Activated CD8-positive, alpha-beta T cell treated with anti-CD3 and anti-CD28 coated beads, Interleukin-2, amount 10 ng/mL, durations not matched to agents 7 days and 5 days (primary cell): ENCODE measurements around the gene MRPS31. TPM values are rescaled to one million over a fixed set of nuclear protein-coding genes. Genes with fewer than 3 reads are reported as not detected.
"Not testable (repeated sequence)": the region's sequence is repeated elsewhere in the genome, so short reads cannot be mapped to it uniquely, and the experiment has no call there.

ENCODE experiments used
- ATAC-seq: fragments of 150-1000 bp; cut with Tn5 transposase; one replicate; pipeline ENCODE4 v1.10.0; 2021; ENCODE audit warnings: moderate library complexity
- CTCF ChIA-PET: fragments of 350-600 bp; sonication (Branson Sonifier 250); formaldehyde crosslinking; loops from one replicate; lab custom pipeline; 2021; ENCODE audit warnings: antibody characterized with exemption; lab: Charles Lee
- POLR2A ChIA-PET: fragments of 350-600 bp; sonication (Branson Sonifier 250); formaldehyde crosslinking; loops from one replicate; lab custom pipeline; 2021; ENCODE audit warnings: antibody characterized with exemption; lab: Charles Lee
- DNase-seq: peaks from one replicate; pipeline ENCODE4 v3.0.0-alpha.2; 2020
- H3K27ac Mint-ChIP-seq: one replicate; pipeline ENCODE4 v1.8.0; 2021; ENCODE audit warnings: mild to moderate bottlenecking, mixed read lengths
- H3K27me3 Mint-ChIP-seq: one replicate; pipeline ENCODE4 v1.8.0; 2021; ENCODE audit warnings: low read depth, mixed read lengths
- H3K36me3 Mint-ChIP-seq: one replicate; pipeline ENCODE4 v1.8.0; 2021; ENCODE audit warnings: low read depth, mixed read lengths
- H3K4me1 Mint-ChIP-seq: one replicate; pipeline ENCODE4 v1.8.0; 2021; ENCODE audit warnings: low read depth, mixed read lengths
- H3K4me3 Mint-ChIP-seq: one replicate; pipeline ENCODE4 v1.8.0; 2021; ENCODE audit warnings: mild to moderate bottlenecking, mixed read lengths
- H3K9me3 Mint-ChIP-seq: one replicate; pipeline ENCODE4 v1.8.0; 2022; ENCODE audit warnings: mixed read lengths; ENCODE audit not compliant: insufficient read depth
- total RNA-seq, 2 experiments: library from RNA; stranded (reverse); gene quantifications; one replicate each; pipeline ENCODE4 v1.2.3, GENCODE V29; 2021

The MRPS31 gene
- total RNA-seq, 2 experiments from 2014 or later: 35.6 to 37.3 TPM

- Mint-ChIP-seq H3K27me3 (no peaks in the 10 kb centered on the region), H3K36me3 (peaks cover 40% of the 10 kb centered on the region), H3K4me1 (no peaks in the 10 kb centered on the region), H3K9me3 (no peaks in the 10 kb centered on the region), H3K4me3 (no peak overlapping the region), H3K27ac (no peak overlapping the region)
- ChIA-PET CTCF (no interaction called here), POLR2A (no interaction called here)
- DNase-seq (no peak), ATAC-seq (no peak)
These were observed 15.8 kb downstream of the MRPS31 start for GRCh38 chr13:40755082-40755700.

- POLR2A ChIA-PET: no interaction called here
- H3K27ac Mint-ChIP-seq: no peak overlapping the region
- no peaks in the 10 kb centered on the region for H3K9me3 Mint-ChIP-seq
- no peaks in the 10 kb centered on the region for H3K27me3 Mint-ChIP-seq
- no peak overlapping the region for H3K4me3 Mint-ChIP-seq
- DNase-seq (no peak), ATAC-seq (no peak)
- H3K4me1 Mint-ChIP-seq: no peaks in the 10 kb centered on the region
- peaks cover 27% of the 10 kb centered on the region for H3K36me3 Mint-ChIP-seq
- CTCF ChIA-PET: interaction anchor here (0.7 kb wide), 1 partner anchor 19 kb away, joined by 3 read pairs; no protein-coding TSS in a partner anchor
These were observed 21.7 kb downstream of the MRPS31 start for GRCh38 chr13:40749327-40749726.

GRCh38 chr13:40735232-40735548 lies 35.8 kb downstream of the MRPS31 start:
- H3K9me3 Mint-ChIP-seq, H3K4me3 Mint-ChIP-seq, ATAC-seq, CTCF ChIA-PET, H3K27me3 Mint-ChIP-seq, POLR2A ChIA-PET: not testable (repeated sequence)
- peak; percentile 35 for DNase-seq
- Mint-ChIP-seq H3K4me1 (peaks cover 12% of the 10 kb centered on the region), H3K27ac (peak overlapping the region; percentile 43), H3K36me3 (peaks cover 24% of the 10 kb centered on the region)

DNA sequence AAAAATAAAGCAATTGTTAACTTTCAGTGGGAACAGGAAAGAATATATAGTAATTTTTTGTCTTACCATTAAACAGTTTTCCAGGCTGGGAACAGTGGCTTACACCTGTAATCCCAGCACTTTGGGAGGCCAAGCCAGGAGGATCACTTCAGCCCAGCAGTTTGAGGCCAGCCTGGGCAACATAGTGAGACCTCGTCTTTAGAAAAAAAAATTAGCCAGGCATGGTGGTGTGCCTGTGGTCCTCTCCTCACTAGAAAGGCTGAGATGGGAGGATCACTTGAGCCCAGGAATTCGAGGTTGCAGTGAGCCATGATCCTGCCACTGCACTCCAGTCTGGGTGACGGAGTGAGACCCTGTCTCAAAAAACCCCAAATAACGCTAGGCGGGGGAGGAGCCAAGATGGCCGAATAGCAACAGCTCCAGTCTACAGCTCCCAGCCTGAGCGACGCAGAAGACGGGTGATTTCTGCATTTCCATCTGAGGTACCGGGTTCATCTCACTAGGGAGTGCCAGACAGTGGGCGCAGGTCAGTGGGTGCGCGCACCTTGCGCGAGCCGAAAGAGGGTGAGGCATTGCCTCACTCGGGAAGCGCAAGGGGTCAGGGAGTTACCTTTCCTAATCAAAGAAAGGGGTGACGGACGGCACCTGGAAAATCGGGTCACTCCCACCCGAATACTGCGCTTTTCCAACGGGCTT lies 36.3 kb downstream of the MRPS31 start:
- ATAC-seq, CTCF ChIA-PET, H3K4me3 Mint-ChIP-seq, H3K27me3 Mint-ChIP-seq, DNase-seq, H3K9me3 Mint-ChIP-seq, POLR2A ChIA-PET: not testable (repeated sequence)
- Mint-ChIP-seq H3K4me1 (peaks cover 12% of the 10 kb centered on the region), H3K27ac (peak overlapping the region; percentile 67), H3K36me3 (peaks cover 24% of the 10 kb centered on the region)

DNA sequence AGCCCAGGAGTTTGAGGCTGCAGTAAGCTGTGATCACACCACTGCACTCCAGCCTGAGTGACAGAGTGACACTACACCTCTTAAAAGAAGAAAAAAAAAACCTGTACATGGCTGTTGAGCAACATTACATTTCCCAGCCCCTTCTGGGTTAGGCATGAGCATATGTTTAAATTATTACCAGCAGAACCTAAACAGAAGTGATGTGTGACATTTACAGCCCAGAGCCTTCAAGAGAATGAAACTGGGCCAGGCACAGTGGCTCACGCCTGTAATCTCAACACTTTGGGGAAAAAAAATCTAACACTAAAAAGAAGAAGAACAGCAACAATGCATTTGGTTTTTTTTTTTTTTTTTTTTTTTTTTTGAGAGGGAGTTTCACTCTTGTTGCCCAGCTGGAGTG lies 38.3 kb downstream of the MRPS31 start:
- Mint-ChIP-seq H3K4me1 (peaks cover 12% of the 10 kb centered on the region), H3K36me3 (peaks cover 28% of the 10 kb centered on the region), H3K9me3 (no peaks in the 10 kb centered on the region), H3K4me3 (no peak overlapping the region), H3K27me3 (no peaks in the 10 kb centered on the region), H3K27ac (no peak overlapping the region)
- POLR2A ChIA-PET: no interaction called here
- DNase-seq (no peak), ATAC-seq (no peak)
- CTCF ChIA-PET: no interaction called here

DNA sequence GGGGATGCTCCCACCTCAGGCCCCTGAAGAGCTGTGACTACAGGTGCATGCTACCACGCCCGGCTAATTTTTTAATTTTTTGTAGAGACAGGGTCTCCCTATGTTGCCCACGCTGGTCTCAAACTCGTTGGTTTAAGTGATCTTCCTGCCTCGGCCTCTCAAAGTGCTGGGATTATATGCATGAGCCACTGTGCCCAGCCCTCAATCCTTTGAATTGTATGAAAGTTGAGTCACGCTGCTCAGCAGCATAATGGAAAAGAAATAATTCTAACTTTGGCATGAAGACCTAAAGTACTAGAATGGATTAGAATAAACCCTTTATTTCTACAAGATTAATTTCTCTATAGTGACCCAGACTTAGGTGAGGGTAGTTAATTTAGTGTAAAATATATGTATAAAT lies 42.4 kb downstream of the MRPS31 start:
- ChIA-PET CTCF (no interaction called here), POLR2A (no interaction called here)
- no peak for ATAC-seq
- H3K27ac Mint-ChIP-seq: no peak overlapping the region
- no peaks in the 10 kb centered on the region for H3K9me3 Mint-ChIP-seq
- no peaks in the 10 kb centered on the region for H3K27me3 Mint-ChIP-seq
- no peak overlapping the region for H3K4me3 Mint-ChIP-seq
- no peak for DNase-seq
- H3K36me3 Mint-ChIP-seq: peaks cover 26% of the 10 kb centered on the region
- H3K4me1 Mint-ChIP-seq: no peaks in the 10 kb centered on the region

DNA sequence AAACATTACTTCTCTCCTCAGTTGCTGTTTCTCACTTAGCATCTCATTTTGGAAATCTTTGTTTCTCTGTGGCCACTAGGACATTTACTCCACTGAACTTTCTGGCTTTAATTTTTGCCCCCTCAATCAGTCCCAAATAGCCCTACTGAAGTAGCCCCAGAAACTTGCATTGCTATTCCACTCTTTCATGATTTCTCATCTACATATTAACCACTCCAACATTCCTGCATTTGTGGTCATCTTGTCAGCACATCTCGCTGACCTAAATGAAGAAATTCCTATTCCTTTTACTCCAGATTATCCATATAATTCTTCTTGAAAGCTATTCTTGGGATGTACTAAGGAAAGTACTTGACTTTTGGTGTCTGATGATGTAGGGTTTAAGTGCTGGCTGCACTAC lies 56.6 kb downstream of the MRPS31 start:
- CTCF ChIA-PET, ATAC-seq, H3K9me3 Mint-ChIP-seq, H3K4me1 Mint-ChIP-seq, H3K27ac Mint-ChIP-seq, H3K4me3 Mint-ChIP-seq, POLR2A ChIA-PET, DNase-seq, H3K27me3 Mint-ChIP-seq: not testable (repeated sequence)
- peaks cover 49% of the 10 kb centered on the region for H3K36me3 Mint-ChIP-seq

DNA sequence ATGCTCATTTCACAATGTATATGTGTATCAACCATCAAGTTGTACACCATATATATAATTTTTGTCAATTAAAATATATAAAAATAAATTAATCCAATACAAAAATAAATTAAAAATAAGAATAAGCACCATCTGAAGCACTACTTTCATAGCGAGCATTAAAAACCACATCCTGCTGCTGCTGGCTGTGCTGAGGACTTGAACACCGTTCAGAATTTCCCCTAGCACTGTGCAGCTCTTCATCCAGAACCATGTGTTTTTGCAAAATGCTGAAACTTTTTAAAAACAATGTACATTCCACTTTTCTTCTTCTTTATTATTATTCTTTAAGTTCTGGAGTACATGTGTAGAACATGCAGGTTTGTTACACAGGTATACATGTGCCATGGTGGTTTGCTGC lies 64.6 kb downstream of the MRPS31 start:
- Mint-ChIP-seq H3K36me3 (peaks cover 23% of the 10 kb centered on the region), H3K4me3 (no peak overlapping the region)
- ATAC-seq: peak; percentile 67

GRCh38 chr13:40697711-40698110 lies 73.3 kb downstream of the MRPS31 start:
- H3K4me3 Mint-ChIP-seq: no peak overlapping the region
- no peaks in the 10 kb centered on the region for H3K9me3 Mint-ChIP-seq
- CTCF ChIA-PET: no interaction called here
- ATAC-seq (no peak), DNase-seq (no peak)
- H3K27me3 Mint-ChIP-seq: no peaks in the 10 kb centered on the region
- H3K27ac Mint-ChIP-seq: no peak overlapping the region
- no peaks in the 10 kb centered on the region for H3K4me1 Mint-ChIP-seq
- no peaks in the 10 kb centered on the region for H3K36me3 Mint-ChIP-seq
- POLR2A ChIA-PET: no interaction called here

More for the DNA sequence above, 64.6 kb downstream of the MRPS31 start:
- Mint-ChIP-seq H3K27me3 (no peaks in the 10 kb centered on the region), H3K27ac (peak overlapping the region; percentile 69), H3K9me3 (peaks cover 16% of the 10 kb centered on the region), H3K4me1 (peaks cover 24% of the 10 kb centered on the region)
- ChIA-PET POLR2A (no interaction called here), CTCF (interaction anchor here (1.3 kb wide), 1 partner anchor 71 kb away, joined by 4 read pairs; no protein-coding TSS in a partner anchor)
- DNase-seq: peak; percentile 46

DNA sequence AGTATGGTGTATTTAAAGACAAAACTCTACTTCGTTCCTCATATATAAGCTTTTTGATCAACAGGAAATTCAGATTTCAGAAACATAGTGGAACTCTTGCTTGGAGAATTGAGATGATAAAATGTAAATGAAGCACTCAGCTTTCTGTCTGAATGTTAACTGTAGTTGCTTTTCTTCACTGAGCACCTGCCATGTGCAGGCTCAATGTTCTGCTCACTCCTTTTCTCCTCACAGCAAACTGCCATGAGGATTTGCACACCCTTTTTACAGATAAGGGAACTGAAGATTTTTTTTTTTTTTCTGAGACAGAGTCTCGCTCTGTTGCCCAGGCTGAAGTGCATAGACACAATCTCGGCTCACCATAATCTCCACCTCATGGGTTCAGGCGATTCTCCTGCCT lies 76.6 kb downstream of the MRPS31 start:
- no peak for ATAC-seq
- no peaks in the 10 kb centered on the region for H3K9me3 Mint-ChIP-seq
- CTCF ChIA-PET: interaction anchor here (1.0 to 1.9 kb wide), 3 partner anchors 12 to 83 kb away, joined by 4 to 6 read pairs (median 4); no protein-coding TSS in a partner anchor
- POLR2A ChIA-PET: no interaction called here
- H3K27me3 Mint-ChIP-seq: no peaks in the 10 kb centered on the region
- H3K36me3 Mint-ChIP-seq: no peaks in the 10 kb centered on the region
- H3K27ac Mint-ChIP-seq: no peak overlapping the region
- H3K4me3 Mint-ChIP-seq: no peak overlapping the region
- no peak for DNase-seq
- no peaks in the 10 kb centered on the region for H3K4me1 Mint-ChIP-seq

DNA sequence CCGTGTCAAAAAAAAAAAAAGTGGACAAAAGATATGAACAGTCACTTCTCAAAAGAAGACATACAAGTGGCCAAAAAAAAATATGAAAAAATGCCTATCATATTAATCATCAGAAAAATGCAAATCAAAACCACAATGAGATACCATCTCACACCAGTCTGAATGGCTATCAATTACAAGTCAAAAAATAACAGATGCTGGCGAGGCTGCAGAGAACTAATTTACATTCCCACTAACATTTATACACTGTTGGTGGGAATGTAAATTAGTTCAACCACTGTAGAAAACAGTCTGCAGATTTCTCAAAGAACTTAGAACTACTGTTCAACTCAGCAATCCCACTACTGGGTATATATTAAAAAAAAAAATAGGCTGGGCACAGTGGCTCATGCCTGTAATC lies 78.0 kb downstream of the MRPS31 start:
- H3K9me3 Mint-ChIP-seq: no peaks in the 10 kb centered on the region
- ChIA-PET CTCF (interaction anchor here (1.9 kb wide), 1 partner anchor 85 kb away, joined by 6 read pairs; no protein-coding TSS in a partner anchor), POLR2A (no interaction called here)
- no peak overlapping the region for H3K27ac Mint-ChIP-seq
- H3K4me1 Mint-ChIP-seq: no peaks in the 10 kb centered on the region
- ATAC-seq (no peak), DNase-seq (no peak)
- H3K27me3 Mint-ChIP-seq: no peaks in the 10 kb centered on the region
- no peak overlapping the region for H3K4me3 Mint-ChIP-seq
- no peaks in the 10 kb centered on the region for H3K36me3 Mint-ChIP-seq

- Mint-ChIP-seq H3K9me3 (no peaks in the 10 kb centered on the region), H3K4me3 (no peak overlapping the region), H3K27ac (no peak overlapping the region), H3K36me3 (no peaks in the 10 kb centered on the region), H3K27me3 (no peaks in the 10 kb centered on the region), H3K4me1 (no peaks in the 10 kb centered on the region)
- POLR2A ChIA-PET: interaction anchor here (0.6 kb wide), 1 partner anchor 37 kb away, joined by 3 read pairs; no protein-coding TSS in a partner anchor
- CTCF ChIA-PET: no interaction called here
- no peak for DNase-seq
- ATAC-seq: no peak
These were observed 82.2 kb downstream of the MRPS31 start for GRCh38 chr13:40688781-40689180.
